ENCODE results near the gene C1orf116.
"Not testable (repeated sequence)": the region's sequence is repeated elsewhere in the genome, so short reads cannot be mapped to it uniquely, and the experiment has no call there.

C1orf116 gene

DNA sequence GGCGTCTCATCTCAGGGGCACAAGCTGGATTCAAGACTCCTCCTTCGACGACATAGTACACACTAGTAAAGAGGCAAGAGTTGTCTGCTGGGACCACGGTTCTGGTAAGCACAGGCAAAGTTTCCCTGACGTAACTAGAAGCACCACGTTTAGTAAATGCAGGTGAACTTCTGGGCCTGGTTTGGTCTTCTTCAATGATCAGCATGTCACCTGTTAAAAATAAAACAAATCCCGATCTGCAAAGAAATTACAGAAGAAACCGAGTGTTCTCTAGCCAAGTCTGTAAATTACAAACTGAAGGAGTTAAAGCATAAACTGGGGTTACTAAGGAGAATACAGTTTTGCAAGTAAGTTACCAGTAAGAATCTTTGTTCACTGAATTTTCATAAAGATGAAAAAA lies 17.0 kb upstream of the C1orf116 start:
- no peak for TF ChIP-seq CTCF (IDR thresholded peaks at IDR 0.05; ENCODE audit: control insufficient read depth, insufficient read depth, low read depth, low read length, missing control alignments)
- peak overlapping the region; percentile 95 for H3K4me3 ChIP-seq (ENCODE audit: control insufficient read depth, low read depth, low read length)
- DNase-seq (ENCODE audit: low read depth) = no peak

GRCh38 chr1:207049054-207049453 lies 16.5 kb upstream of the C1orf116 start:
- H3K4me3 ChIP-seq (ENCODE audit: control insufficient read depth, low read depth, low read length) = no peak overlapping the region
- no peak for TF ChIP-seq CTCF (IDR thresholded peaks at IDR 0.05; ENCODE audit: control insufficient read depth, insufficient read depth, low read depth, low read length, missing control alignments)
- DNase-seq (ENCODE audit: low read depth) = no peak

DNA sequence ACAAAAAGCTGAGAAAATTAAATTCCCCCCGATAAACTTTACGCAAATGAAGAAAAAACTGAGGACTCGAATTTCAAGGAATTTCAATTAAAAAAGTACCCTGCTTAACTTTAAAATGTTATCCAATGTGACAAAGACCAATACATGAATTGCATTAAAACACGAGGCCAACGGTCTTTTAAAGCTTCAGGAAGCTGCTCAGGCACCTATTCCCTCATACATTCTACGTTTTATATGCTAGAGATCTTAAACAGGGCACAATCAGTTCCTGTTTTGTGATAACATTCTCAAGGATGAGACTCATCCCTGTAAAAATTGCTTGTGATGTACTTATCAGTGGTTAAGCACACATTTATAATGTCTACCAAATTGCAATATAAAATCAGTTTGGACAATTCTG lies 15.5 kb upstream of the C1orf116 start:
- no peak for TF ChIP-seq CTCF (IDR thresholded peaks at IDR 0.05; ENCODE audit: control insufficient read depth, insufficient read depth, low read depth, low read length, missing control alignments)
- no peak for DNase-seq (ENCODE audit: low read depth)
- H3K4me3 ChIP-seq (ENCODE audit: control insufficient read depth, low read depth, low read length) = no peak overlapping the region

- TF ChIP-seq CTCF (IDR thresholded peaks at IDR 0.05; ENCODE audit: control insufficient read depth, insufficient read depth, low read depth, low read length, missing control alignments) = no peak
- DNase-seq (ENCODE audit: low read depth) = no peak
- no peak overlapping the region for H3K4me3 ChIP-seq (ENCODE audit: control insufficient read depth, low read depth, low read length)
These were observed 14.9 kb upstream of the C1orf116 start for GRCh38 chr1:207047505-207047904.

DNA sequence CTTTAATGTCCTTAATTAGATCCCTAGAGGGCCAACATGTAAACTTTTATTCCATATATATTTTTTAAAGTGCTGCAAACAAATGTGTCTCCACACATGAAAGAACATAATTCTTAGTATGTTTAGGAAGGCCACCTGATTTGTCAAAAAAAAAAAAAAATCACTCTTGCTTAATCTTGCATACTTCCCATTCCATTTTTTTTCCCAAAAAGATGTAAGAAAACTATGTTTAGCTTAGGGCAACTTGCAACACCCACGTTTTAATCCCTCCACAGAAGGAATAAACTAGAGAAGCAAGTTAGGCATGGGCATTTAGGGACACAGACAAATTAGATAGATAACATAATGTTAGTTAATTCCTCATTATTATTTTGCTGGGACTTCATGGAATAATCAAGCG lies 12.9 kb upstream of the C1orf116 start:
- TF ChIP-seq CTCF (IDR thresholded peaks at IDR 0.05; ENCODE audit: control insufficient read depth, insufficient read depth, low read depth, low read length, missing control alignments) = no peak
- DNase-seq (ENCODE audit: low read depth) = no peak
- H3K4me3 ChIP-seq (ENCODE audit: control insufficient read depth, low read depth, low read length) = no peak overlapping the region

DNA sequence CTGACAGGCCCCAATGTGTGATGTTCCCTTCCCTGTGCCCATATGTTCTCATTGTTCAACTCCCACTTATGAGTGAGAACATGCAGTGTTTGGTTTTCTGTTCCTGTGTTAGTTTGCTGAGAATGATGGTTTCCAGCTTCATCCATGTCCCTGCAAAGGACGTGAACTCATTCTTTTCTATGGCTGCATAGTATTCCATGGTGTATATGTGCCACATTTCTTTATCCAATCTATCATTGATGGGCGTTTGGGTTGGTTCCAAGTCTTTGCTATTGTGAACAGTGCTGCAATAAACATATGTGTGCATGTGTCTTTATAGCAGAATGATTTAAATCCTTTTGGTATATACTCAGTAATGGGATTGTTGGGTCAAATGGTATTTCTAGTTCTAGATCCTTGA lies 8.8 kb upstream of the C1orf116 start:
- DNase-seq (ENCODE audit: low read depth); H3K4me3 ChIP-seq (ENCODE audit: control insufficient read depth, low read depth, low read length): not testable (repeated sequence)

GRCh38 chr1:207040181-207040533 lies 7.6 kb upstream of the C1orf116 start:
- DNase-seq (ENCODE audit: low read depth) = peak; percentile 41
- no peak for TF ChIP-seq CTCF (IDR thresholded peaks at IDR 0.05; ENCODE audit: control insufficient read depth, insufficient read depth, low read depth, low read length, missing control alignments)
- H3K4me3 ChIP-seq (ENCODE audit: control insufficient read depth, low read depth, low read length) = no peak overlapping the region

All from AG09309 (cell line).